RWPE2 (cell line): ENCODE results near the gene GALNT17.

Experiments
- ATAC-seq: fragments of 200-7000 bp; cut with Tn5 transposase; 3 replicates; pipeline ENCODE4 v1.9.1; 2021; ENCODE audit warnings: low read depth
- DNase-seq: peaks from one replicate; pipeline ENCODE4 v3.0.0-alpha.2; 2020; ENCODE audit warnings: low spot score
- H3K27ac ChIP-seq: fragments of 450-650 bp; 2 replicates; pipeline ENCODE4 v1.5.1; 2017; ENCODE audit warnings: mild to moderate bottlenecking; ENCODE audit not compliant: poor library complexity, severe bottlenecking
- H3K27me3 ChIP-seq: fragments of 250-450 bp; sonication (Bioruptor Pico); 2 replicates; pipeline ENCODE4 v1.5.1; 2021; ENCODE audit warnings: mild to moderate bottlenecking, moderate library complexity; ENCODE audit not compliant: insufficient read depth, poor library complexity, severe bottlenecking
- H3K36me3 ChIP-seq: fragments of 250-450 bp; sonication (Bioruptor Pico); 2 replicates; pipeline ENCODE4 v1.5.1; 2020; ENCODE audit warnings: low read depth, mild to moderate bottlenecking, moderate library complexity
- H3K4me1 ChIP-seq: fragments of 250-450 bp; sonication (Bioruptor Pico); 2 replicates; pipeline ENCODE4 v1.5.1; 2021; ENCODE audit warnings: mild to moderate bottlenecking, moderate library complexity; ENCODE audit not compliant: insufficient read depth, poor library complexity, severe bottlenecking
- H3K4me3 ChIP-seq: fragments of 250-450 bp; sonication (Bioruptor Pico); 2 replicates; pipeline ENCODE4 v1.5.1; 2021; ENCODE audit warnings: mild to moderate bottlenecking, moderate library complexity; ENCODE audit not compliant: severe bottlenecking
- H3K9me3 ChIP-seq: fragments of 250-450 bp; sonication (Bioruptor Pico); 2 replicates; pipeline ENCODE4 v1.5.1; 2021; ENCODE audit warnings: mild to moderate bottlenecking, moderate library complexity; ENCODE audit not compliant: severe bottlenecking
- TF ChIP-seq, protein P1 (sequence below): fragments of 450-650 bp; IDR thresholded peaks from one replicate; pipeline ENCODE4 v1.5.1; 2017; ENCODE audit warnings: mild to moderate bottlenecking, moderate library complexity; ENCODE audit not compliant: poor library complexity, severe bottlenecking

GALNT17 gene

DNA sequence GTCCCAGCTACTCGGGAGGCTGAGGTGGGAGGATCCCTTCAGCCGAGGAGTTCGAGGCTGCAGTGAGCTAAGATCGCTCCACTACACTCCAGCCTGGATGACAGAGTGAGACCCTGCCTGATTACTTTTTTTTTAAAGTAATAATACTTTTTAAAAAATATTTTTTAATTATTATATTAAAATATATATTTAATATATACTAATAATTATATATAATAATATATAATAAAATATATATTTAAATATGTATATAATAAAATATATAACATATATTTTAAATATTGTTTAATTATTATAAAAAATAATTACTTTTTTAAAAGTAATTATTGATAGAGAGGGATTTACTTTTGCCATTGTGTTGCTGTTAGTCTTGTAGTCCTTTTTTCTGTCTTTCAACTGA, 169.2 kb downstream of the GALNT17 start:
- H3K27me3 ChIP-seq = no peaks in the 10 kb centered on the region
- H3K4me3 ChIP-seq = no peak overlapping the region
- H3K4me1 ChIP-seq = no peaks in the 10 kb centered on the region
- TF ChIP-seq, protein P1, sequence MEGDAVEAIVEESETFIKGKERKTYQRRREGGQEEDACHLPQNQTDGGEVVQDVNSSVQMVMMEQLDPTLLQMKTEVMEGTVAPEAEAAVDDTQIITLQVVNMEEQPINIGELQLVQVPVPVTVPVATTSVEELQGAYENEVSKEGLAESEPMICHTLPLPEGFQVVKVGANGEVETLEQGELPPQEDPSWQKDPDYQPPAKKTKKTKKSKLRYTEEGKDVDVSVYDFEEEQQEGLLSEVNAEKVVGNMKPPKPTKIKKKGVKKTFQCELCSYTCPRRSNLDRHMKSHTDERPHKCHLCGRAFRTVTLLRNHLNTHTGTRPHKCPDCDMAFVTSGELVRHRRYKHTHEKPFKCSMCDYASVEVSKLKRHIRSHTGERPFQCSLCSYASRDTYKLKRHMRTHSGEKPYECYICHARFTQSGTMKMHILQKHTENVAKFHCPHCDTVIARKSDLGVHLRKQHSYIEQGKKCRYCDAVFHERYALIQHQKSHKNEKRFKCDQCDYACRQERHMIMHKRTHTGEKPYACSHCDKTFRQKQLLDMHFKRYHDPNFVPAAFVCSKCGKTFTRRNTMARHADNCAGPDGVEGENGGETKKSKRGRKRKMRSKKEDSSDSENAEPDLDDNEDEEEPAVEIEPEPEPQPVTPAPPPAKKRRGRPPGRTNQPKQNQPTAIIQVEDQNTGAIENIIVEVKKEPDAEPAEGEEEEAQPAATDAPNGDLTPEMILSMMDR = no peak
- ATAC-seq (no peak), DNase-seq (no peak)
- H3K27ac ChIP-seq = no peak overlapping the region
- H3K36me3 ChIP-seq = no peaks in the 10 kb centered on the region
- peaks cover 2% of the 10 kb centered on the region for H3K9me3 ChIP-seq

DNA sequence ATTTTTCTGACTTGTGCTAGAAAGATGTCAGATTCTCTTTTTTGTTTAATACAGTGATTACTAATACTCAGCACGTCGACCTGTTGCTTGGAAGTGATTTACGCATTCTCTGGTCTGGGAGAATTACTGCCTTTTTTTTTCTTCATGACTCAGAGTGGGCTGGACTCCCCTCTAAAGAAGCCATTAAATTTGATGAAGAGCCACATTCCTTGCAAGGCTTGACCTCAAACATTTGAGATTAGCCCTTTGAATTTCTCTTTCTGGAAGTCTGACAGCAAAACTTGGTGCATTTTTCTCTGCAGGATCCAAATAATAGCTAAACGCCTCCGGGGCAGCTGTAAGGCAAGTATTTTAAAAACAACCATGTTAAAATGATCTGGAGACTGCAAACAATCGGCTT, 171.6 kb downstream of the GALNT17 start:
- no peak overlapping the region for H3K27ac ChIP-seq

DNA sequence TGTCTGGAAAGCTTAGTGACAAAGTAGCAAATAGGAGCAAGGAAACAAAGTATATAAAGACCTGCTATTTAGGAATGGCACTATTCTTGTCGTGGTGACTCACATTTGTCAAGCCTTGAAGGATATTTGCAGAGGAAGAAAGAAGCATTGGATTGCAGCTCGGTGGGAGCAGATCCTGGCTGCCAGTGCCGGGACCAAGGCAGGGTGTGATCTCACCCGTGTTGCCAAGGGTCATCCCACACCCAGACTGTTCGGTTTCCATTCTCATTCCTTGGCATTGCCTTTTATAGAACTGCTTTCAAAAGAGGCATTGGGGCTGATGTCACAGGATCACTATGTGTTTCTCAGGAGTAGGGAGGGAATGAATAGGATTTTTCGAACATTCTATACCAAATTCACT, 176.2 kb downstream of the GALNT17 start:
- ATAC-seq (no peak), DNase-seq (no peak)
- H3K27ac ChIP-seq = no peak overlapping the region
- H3K27me3 ChIP-seq = no peaks in the 10 kb centered on the region
- H3K9me3 ChIP-seq = no peaks in the 10 kb centered on the region
- H3K4me3 ChIP-seq = no peak overlapping the region
- no peaks in the 10 kb centered on the region for H3K36me3 ChIP-seq
- H3K4me1 ChIP-seq = no peaks in the 10 kb centered on the region
- TF ChIP-seq, protein P1 = no peak

More for the DNA sequence above, 171.6 kb downstream of the GALNT17 start:
- H3K4me1 ChIP-seq = no peaks in the 10 kb centered on the region
- H3K9me3 ChIP-seq = peaks cover 2% of the 10 kb centered on the region
- H3K4me3 ChIP-seq = no peak overlapping the region
- TF ChIP-seq, protein P1 = no peak
- ATAC-seq (no peak), DNase-seq (no peak)
- no peaks in the 10 kb centered on the region for H3K36me3 ChIP-seq
- no peaks in the 10 kb centered on the region for H3K27me3 ChIP-seq

DNA sequence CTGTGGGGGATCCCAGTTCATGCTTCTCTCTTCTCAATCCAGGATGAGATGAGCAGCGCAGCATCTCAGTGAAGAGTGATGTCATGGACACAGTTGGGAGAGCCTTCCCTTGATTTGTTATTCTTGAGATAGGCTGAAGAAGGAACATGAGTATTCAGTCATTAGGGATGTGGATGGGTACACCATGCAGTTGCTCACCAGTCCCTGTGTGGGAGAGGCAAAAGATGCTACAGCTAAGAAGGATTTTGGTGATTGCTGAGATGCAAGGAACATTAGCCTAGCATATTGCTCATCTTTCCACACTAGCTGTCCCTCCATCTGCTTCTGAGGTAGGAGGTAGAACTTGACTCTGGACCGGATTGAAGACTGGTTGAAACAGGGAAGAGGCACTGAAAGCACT, 179.6 kb downstream of the GALNT17 start:
- DNase-seq (no peak), ATAC-seq (no peak)
- no peak overlapping the region for H3K4me3 ChIP-seq
- H3K27me3 ChIP-seq = no peaks in the 10 kb centered on the region
- H3K27ac ChIP-seq = no peak overlapping the region
- no peaks in the 10 kb centered on the region for H3K4me1 ChIP-seq
- TF ChIP-seq, protein P1 = no peak
- no peaks in the 10 kb centered on the region for H3K36me3 ChIP-seq
- H3K9me3 ChIP-seq = no peaks in the 10 kb centered on the region

DNA sequence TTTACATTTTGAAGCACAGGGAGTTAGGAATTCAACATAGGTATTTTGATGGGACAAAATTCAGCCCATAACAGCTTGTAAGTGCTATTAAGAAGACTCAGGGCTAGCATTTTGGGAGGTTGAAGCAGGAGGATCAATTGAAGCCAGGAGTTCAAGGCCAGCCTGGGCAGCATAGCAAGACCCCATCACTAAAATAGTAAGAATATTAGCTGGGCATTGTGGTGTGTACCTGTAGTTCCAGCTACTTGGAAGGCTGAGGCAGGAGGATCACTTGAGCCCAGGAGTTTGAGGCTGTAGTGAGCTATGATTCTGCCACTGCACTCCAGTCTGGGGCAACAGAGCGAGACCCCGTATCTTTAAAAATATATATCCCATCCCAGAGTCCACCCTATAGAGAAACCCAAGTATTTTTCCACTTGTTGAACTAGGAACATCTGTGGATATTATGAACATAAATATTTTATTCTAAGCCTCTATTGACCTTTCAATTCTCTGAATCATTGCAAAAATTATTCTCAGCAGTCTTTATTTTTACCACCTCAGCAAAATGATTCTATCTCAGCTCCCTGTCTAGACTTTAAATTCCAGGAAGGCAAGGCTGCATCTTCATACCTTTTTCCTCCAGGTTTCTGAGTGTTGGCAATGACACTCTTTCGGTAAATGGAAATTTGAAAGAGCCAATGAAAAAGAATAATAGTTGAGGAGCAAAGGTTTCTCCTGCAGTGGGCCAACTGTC, 181.0 kb downstream of the GALNT17 start:
- H3K27ac ChIP-seq = no peak overlapping the region
- no peaks in the 10 kb centered on the region for H3K4me1 ChIP-seq
- H3K4me3 ChIP-seq = no peak overlapping the region
- DNase-seq = no peak
- TF ChIP-seq, protein P1 = no peak
- H3K27me3 ChIP-seq = no peaks in the 10 kb centered on the region
- no peak for ATAC-seq
- H3K36me3 ChIP-seq = no peaks in the 10 kb centered on the region
- no peaks in the 10 kb centered on the region for H3K9me3 ChIP-seq
